Mesendoderm (in vitro differentiated cells): ENCODE data around the gene PARP11.
"Not testable (repeated sequence)": the region's sequence is repeated elsewhere in the genome, so short reads cannot be mapped to it uniquely, and the experiment has no call there.

ENCODE experiments used
- DNase-seq: peaks from one replicate; pipeline ENCODE4 v3.0.0; 2013
- H2AK5ac ChIP-seq: 2 replicates; pipeline ENCODE4 v1.6.1; 2013; ENCODE audit warnings: low read length, inconsistent platforms
- H2BK120ac ChIP-seq: 2 replicates; pipeline ENCODE4 v1.6.1; 2013; ENCODE audit warnings: low read depth, mild to moderate bottlenecking, low read length, moderate library complexity, mixed read lengths
- H2BK15ac ChIP-seq: replicated peaks from 2 replicates; pipeline ENCODE4 v1.6.1; 2013; ENCODE audit warnings: low read depth, mild to moderate bottlenecking, moderate library complexity
- H2BK5ac ChIP-seq: 2 replicates; pipeline ENCODE4 v1.6.1; 2013; ENCODE audit warnings: low read length, inconsistent platforms
- H3K18ac ChIP-seq: 2 replicates; pipeline ENCODE4 v1.6.1; 2013; ENCODE audit warnings: mild to moderate bottlenecking, low read length, mixed read lengths
- H3K23ac ChIP-seq: one replicate; pipeline ENCODE4 v1.6.1; 2013; ENCODE audit warnings: low read length
- H3K27ac ChIP-seq: 2 replicates; pipeline ENCODE4 v1.5.1; 2013; ENCODE audit warnings: low read depth, mild to moderate bottlenecking, inconsistent platforms, low read length, moderate library complexity
- H3K27me3 ChIP-seq: 2 replicates; pipeline ENCODE4 v1.6.1; 2013; ENCODE audit warnings: low read length, control low read depth, mild to moderate bottlenecking, inconsistent platforms; ENCODE audit not compliant: insufficient read depth, poor library complexity
- H3K36me3 ChIP-seq: 2 replicates; pipeline ENCODE4 v1.6.1; 2013; ENCODE audit warnings: low read length, inconsistent platforms; ENCODE audit not compliant: control insufficient read depth, insufficient read depth
- H3K4ac ChIP-seq: one replicate; pipeline ENCODE4 v1.6.1; 2013; ENCODE audit warnings: low read depth, mild to moderate bottlenecking, low read length, moderate library complexity
- H3K4me1 ChIP-seq: 2 replicates; pipeline ENCODE4 v1.6.1; 2013; ENCODE audit warnings: low read depth, low read length, inconsistent platforms; ENCODE audit not compliant: control insufficient read depth
- H3K4me2 ChIP-seq: 2 replicates; pipeline ENCODE4 v1.6.1; 2013; ENCODE audit warnings: low read length
- H3K4me3 ChIP-seq: 2 replicates; pipeline ENCODE4 v1.5.1; 2013; ENCODE audit warnings: mild to moderate bottlenecking, low read length
- H3K56ac ChIP-seq: one replicate; pipeline ENCODE4 v1.6.1; 2013; ENCODE audit warnings: low read length
- H3K79me1 ChIP-seq: 2 replicates; pipeline ENCODE4 v1.6.1; 2013; ENCODE audit warnings: low read length, inconsistent platforms
- H3K79me2 ChIP-seq: 2 replicates; pipeline ENCODE4 v1.6.1; 2013; ENCODE audit warnings: mild to moderate bottlenecking, low read length; ENCODE audit not compliant: control insufficient read depth, insufficient read depth
- H3K9ac ChIP-seq: 2 replicates; pipeline ENCODE4 v1.6.1; 2013; ENCODE audit warnings: low read length, inconsistent platforms
- H4K5ac ChIP-seq: one replicate; pipeline ENCODE4 v1.6.1; 2013; ENCODE audit warnings: low read length
- H4K8ac ChIP-seq: one replicate; pipeline ENCODE4 v1.6.1; 2013; ENCODE audit warnings: low read depth, mild to moderate bottlenecking, control low read depth, low read length, moderate library complexity
- WGBS: extraction: QIAGEN DNeasy Blood & Tissue Kit; methylation state at CpG from one replicate; pipeline ENCODE4 v1.1.7; 2013; ENCODE audit warnings: low lambda C conversion rate, missing lambda C conversion rate; ENCODE audit not compliant: insufficient coverage; ENCODE audit errors: extremely low coverage; 5-methylcytosine and 5-hydroxymethylcytosine counted together

PARP11 gene

GRCh38 chr12:3863756-3864155 lies 9.4 kb downstream of the PARP11 start:
- no peak overlapping the region for H2BK120ac ChIP-seq
- WGBS = no CpG with 5 or more reads among the region's 6 CpGs
- H3K9ac ChIP-seq = no peak overlapping the region
- no peak for DNase-seq
- H4K8ac ChIP-seq = no peak overlapping the region
- H3K56ac ChIP-seq = no peak overlapping the region
- H2BK15ac ChIP-seq = no peak overlapping the region
- peaks cover 3% of the 10 kb centered on the region for H3K79me2 ChIP-seq
- H3K27me3 ChIP-seq = no peaks in the 10 kb centered on the region
- H3K23ac ChIP-seq = no peak overlapping the region
- H3K79me1 ChIP-seq = peaks cover 3% of the 10 kb centered on the region
- H3K36me3 ChIP-seq = no peaks in the 10 kb centered on the region
- no peak overlapping the region for H4K5ac ChIP-seq
- H3K4me1 ChIP-seq = no peaks in the 10 kb centered on the region
- no peak overlapping the region for H2AK5ac ChIP-seq
- no peak overlapping the region for H3K18ac ChIP-seq
- no peak overlapping the region for H3K27ac ChIP-seq
- no peak overlapping the region for H3K4me2 ChIP-seq
- H3K4me3 ChIP-seq = no peak overlapping the region
- H2BK5ac ChIP-seq = no peak overlapping the region
- no peak overlapping the region for H3K4ac ChIP-seq

- no peak overlapping the region for H3K56ac ChIP-seq
- no peak overlapping the region for H3K9ac ChIP-seq
- no peaks in the 10 kb centered on the region for H3K4me1 ChIP-seq
- H3K36me3 ChIP-seq = no peaks in the 10 kb centered on the region
- no peaks in the 10 kb centered on the region for H3K27me3 ChIP-seq
- H2BK15ac ChIP-seq = no peak overlapping the region
- no peak overlapping the region for H3K4me3 ChIP-seq
- no peaks in the 10 kb centered on the region for H3K79me1 ChIP-seq
- no peak overlapping the region for H3K4me2 ChIP-seq
- H2AK5ac ChIP-seq = no peak overlapping the region
- H3K18ac ChIP-seq = no peak overlapping the region
- H4K8ac ChIP-seq = no peak overlapping the region
- DNase-seq = no peak
- H3K23ac ChIP-seq = no peak overlapping the region
- no peak overlapping the region for H3K27ac ChIP-seq
- no peak overlapping the region for H2BK5ac ChIP-seq
- no peak overlapping the region for H4K5ac ChIP-seq
- no peak overlapping the region for H3K4ac ChIP-seq
- no peaks in the 10 kb centered on the region for H3K79me2 ChIP-seq
- no CpG with 5 or more reads among the region's 5 CpGs for WGBS
- H2BK120ac ChIP-seq = no peak overlapping the region
These were observed 30.7 kb downstream of the PARP11 start for GRCh38 chr12:3842517-3842916.

GRCh38 chr12:3841783-3842182 lies 31.4 kb downstream of the PARP11 start:
- no CpG with 5 or more reads among the region's 3 CpGs for WGBS
- no peaks in the 10 kb centered on the region for H3K79me2 ChIP-seq
- no peak overlapping the region for H3K4me3 ChIP-seq

GRCh38 chr12:3840833-3841232 lies 32.4 kb downstream of the PARP11 start:
- not testable (repeated sequence) for H2BK15ac ChIP-seq, DNase-seq, H2AK5ac ChIP-seq, H3K27me3 ChIP-seq, H3K9ac ChIP-seq, H4K8ac ChIP-seq, H3K18ac ChIP-seq, H3K4ac ChIP-seq, H3K27ac ChIP-seq, H4K5ac ChIP-seq, H3K4me3 ChIP-seq, H3K36me3 ChIP-seq, H3K4me2 ChIP-seq, H2BK5ac ChIP-seq, H3K56ac ChIP-seq, H3K79me1 ChIP-seq, H3K4me1 ChIP-seq, H2BK120ac ChIP-seq, H3K23ac ChIP-seq, H3K79me2 ChIP-seq
- WGBS = no CpG with 5 or more reads among the region's 2 CpGs

More at GRCh38 chr12:3841783-3842182, 31.4 kb downstream of the PARP11 start:
- H2BK5ac ChIP-seq = no peak overlapping the region
- H3K23ac ChIP-seq = no peak overlapping the region
- H2BK15ac ChIP-seq = no peak overlapping the region
- H3K18ac ChIP-seq = no peak overlapping the region
- no peaks in the 10 kb centered on the region for H3K27me3 ChIP-seq
- no peak overlapping the region for H3K4ac ChIP-seq
- no peaks in the 10 kb centered on the region for H3K4me1 ChIP-seq
- no peak overlapping the region for H3K27ac ChIP-seq
- no peak for DNase-seq
- no peak overlapping the region for H2AK5ac ChIP-seq
- H4K5ac ChIP-seq = no peak overlapping the region
- H3K9ac ChIP-seq = no peak overlapping the region
- no peak overlapping the region for H3K4me2 ChIP-seq
- H4K8ac ChIP-seq = no peak overlapping the region
- no peaks in the 10 kb centered on the region for H3K36me3 ChIP-seq
- H3K79me1 ChIP-seq = no peaks in the 10 kb centered on the region
- H3K56ac ChIP-seq = no peak overlapping the region
- H2BK120ac ChIP-seq = no peak overlapping the region

GRCh38 chr12:3839745-3840144 lies 33.5 kb downstream of the PARP11 start:
- not testable (repeated sequence) for H4K5ac ChIP-seq, H3K56ac ChIP-seq, H3K27me3 ChIP-seq, H3K4ac ChIP-seq, H3K4me1 ChIP-seq, H4K8ac ChIP-seq, H3K23ac ChIP-seq, H3K36me3 ChIP-seq, H3K9ac ChIP-seq, H2AK5ac ChIP-seq, H3K4me3 ChIP-seq, H3K4me2 ChIP-seq, H3K79me2 ChIP-seq, H3K27ac ChIP-seq, H2BK120ac ChIP-seq, DNase-seq, H2BK15ac ChIP-seq, H3K18ac ChIP-seq, H3K79me1 ChIP-seq, H2BK5ac ChIP-seq
- no CpG with 5 or more reads among the region's 4 CpGs for WGBS

- not testable (repeated sequence) for H3K79me2 ChIP-seq, H3K4ac ChIP-seq, H3K4me3 ChIP-seq, H4K8ac ChIP-seq, H3K56ac ChIP-seq, H2AK5ac ChIP-seq, H3K4me1 ChIP-seq, H3K36me3 ChIP-seq, H3K9ac ChIP-seq, H2BK120ac ChIP-seq, H2BK15ac ChIP-seq, H3K18ac ChIP-seq, DNase-seq, H2BK5ac ChIP-seq, H4K5ac ChIP-seq, H3K27me3 ChIP-seq, H3K4me2 ChIP-seq, H3K79me1 ChIP-seq, H3K23ac ChIP-seq, H3K27ac ChIP-seq
- WGBS = no CpG with 5 or more reads among the region's 98 CpGs
These were observed 34.3 kb downstream of the PARP11 start for GRCh38 chr12:3838701-3839548.
